ENCODE results near the gene GASK1A. TPM values are rescaled to one million over a fixed set of nuclear protein-coding genes. Genes with fewer than 3 reads are reported as not detected.
"Not testable (repeated sequence)": the region's sequence is repeated elsewhere in the genome, so short reads cannot be mapped to it uniquely, and the experiment has no call there.

GASK1A gene
- total RNA-seq, 1 experiment from 2014 or later: 5.4 TPM

- no peaks in the 10 kb centered on the region for H3K4me1 Mint-ChIP-seq
- Histone ChIP-seq H3K4me2 (ENCODE audit: insufficient read depth, insufficient read length, low read length) (no peak overlapping the region), H3K23me2 (ENCODE audit: insufficient read length, low read depth, low read length, poor library complexity, severe bottlenecking) (no peaks in the 10 kb centered on the region), H3K79me1 (ENCODE audit: insufficient read depth, low read depth, low read length, poor library complexity, severe bottlenecking) (no peaks in the 10 kb centered on the region), H2AFZ (ENCODE audit: low read length) (no peak overlapping the region), H4K20me1 (ENCODE audit: control insufficient read depth, insufficient read depth, insufficient read length) (no peaks in the 10 kb centered on the region), H2BK15ac (ENCODE audit: low read depth, low read length) (no peak overlapping the region), H2BK5ac (ENCODE audit: insufficient read length, low read length) (no peak overlapping the region), H3K14ac (ENCODE audit: insufficient read depth, low read length) (no peak overlapping the region), H3K9ac (ENCODE audit: extremely low read depth, insufficient read length, low read length) (no peak overlapping the region), H3K4ac (ENCODE audit: low read depth, low read length) (no peak overlapping the region), H2BK12ac (ENCODE audit: insufficient read length, low read depth, low read length) (no peak overlapping the region), H3K27me3 (ENCODE audit: insufficient read depth, low read length) (no peaks in the 10 kb centered on the region), H3T11ph (ENCODE audit: low read length) (no peak overlapping the region), H3K23ac (ENCODE audit: insufficient read length, low read depth, low read length) (no peak overlapping the region), H3K56ac (ENCODE audit: insufficient read length, low read depth, low read length) (no peak overlapping the region), H4K5ac (ENCODE audit: insufficient read length, low read depth, low read length) (no peak overlapping the region), H2AK5ac (ENCODE audit: insufficient read length, low read length) (no peak overlapping the region), H2BK120ac (ENCODE audit: low read depth, low read length, poor library complexity, severe bottlenecking) (no peak overlapping the region), H3K79me2 (ENCODE audit: insufficient read depth, low read length) (no peaks in the 10 kb centered on the region), H4K8ac (replicated peaks; ENCODE audit: insufficient read length, low read depth, low read length) (no peak overlapping the region), H4K91ac (ENCODE audit: insufficient read length, low read depth, low read length) (no peak overlapping the region), H2BK20ac (ENCODE audit: low read depth, low read length, poor library complexity, severe bottlenecking) (no peak overlapping the region), H3K9me3 (ENCODE audit: control insufficient read depth, low read depth, low read length) (peaks cover 24% of the 10 kb centered on the region), H3K27ac (ENCODE audit: insufficient read length, low read depth, low read length) (no peak overlapping the region), H3K18ac (ENCODE audit: insufficient read length, low read depth, low read length) (no peak overlapping the region), H3K4me1 (ENCODE audit: insufficient read depth, low read length) (no peaks in the 10 kb centered on the region)
- H3K27me3 Mint-ChIP-seq (ENCODE audit: low read depth): peaks cover 5% of the 10 kb centered on the region
- H3K27ac Mint-ChIP-seq: no peak overlapping the region
- TF ChIP-seq CTCF (conservative IDR thresholded peaks at IDR 0.05): no peak
- peaks cover 57 to 61% of the 10 kb centered on the region in 2 experiments for H3K9me3 Mint-ChIP-seq
- DNase-seq: no peak
- WGBS (ENCODE audit: extremely low coverage, insufficient read length, low lambda C conversion rate): no CpG with 5 or more reads among the region's 2 CpGs
- peaks cover 38 to 41% (median 41%) of the 10 kb centered on the region in 3 experiments for H3K36me3 Mint-ChIP-seq (ENCODE audit: insufficient read depth in 1 of 3, low read depth in 3 of 3)
- H3K4me3 Mint-ChIP-seq: no peak overlapping the region
Measured at GRCh38 chr3:43043793-43044192, 64.7 kb downstream of the GASK1A start.

- Mint-ChIP-seq H3K9me3 (peaks cover 60 to 71% of the 10 kb centered on the region in 2 experiments), H3K36me3 (ENCODE audit: insufficient read depth in 1 of 3, low read depth in 3 of 3) (peaks cover 38 to 42% (median 41%) of the 10 kb centered on the region in 3 experiments)
- not testable (repeated sequence) for H3K27ac ChIP-seq (ENCODE audit: insufficient read length, low read depth, low read length); H2AK5ac ChIP-seq (ENCODE audit: insufficient read length, low read length); H2BK5ac ChIP-seq (ENCODE audit: insufficient read length, low read length); H4K5ac ChIP-seq (ENCODE audit: insufficient read length, low read depth, low read length); H3K23me2 ChIP-seq (ENCODE audit: insufficient read length, low read depth, low read length, poor library complexity, severe bottlenecking); H3K18ac ChIP-seq (ENCODE audit: insufficient read length, low read depth, low read length); H3K4me3 Mint-ChIP-seq; H3K4me1 ChIP-seq (ENCODE audit: insufficient read depth, low read length); H2BK120ac ChIP-seq (ENCODE audit: low read depth, low read length, poor library complexity, severe bottlenecking); H3K56ac ChIP-seq (ENCODE audit: insufficient read length, low read depth, low read length); H3K4ac ChIP-seq (ENCODE audit: low read depth, low read length); H2AFZ ChIP-seq (ENCODE audit: low read length); H3K79me1 ChIP-seq (ENCODE audit: insufficient read depth, low read depth, low read length, poor library complexity, severe bottlenecking); H3K4me2 ChIP-seq (ENCODE audit: insufficient read depth, insufficient read length, low read length); H3K9ac ChIP-seq (ENCODE audit: extremely low read depth, insufficient read length, low read length); H3T11ph ChIP-seq (ENCODE audit: low read length); H3K14ac ChIP-seq (ENCODE audit: insufficient read depth, low read length); H3K23ac ChIP-seq (ENCODE audit: insufficient read length, low read depth, low read length); H2BK15ac ChIP-seq (ENCODE audit: low read depth, low read length); H3K27me3 ChIP-seq (ENCODE audit: insufficient read depth, low read length); H4K91ac ChIP-seq (ENCODE audit: insufficient read length, low read depth, low read length); H4K8ac ChIP-seq (replicated peaks; ENCODE audit: insufficient read length, low read depth, low read length); H3K27ac Mint-ChIP-seq; H2BK20ac ChIP-seq (ENCODE audit: low read depth, low read length, poor library complexity, severe bottlenecking); H3K4me1 Mint-ChIP-seq; H3K27me3 Mint-ChIP-seq (ENCODE audit: low read depth); H4K20me1 ChIP-seq (ENCODE audit: control insufficient read depth, insufficient read depth, insufficient read length); H3K79me2 ChIP-seq (ENCODE audit: insufficient read depth, low read length); H2BK12ac ChIP-seq (ENCODE audit: insufficient read length, low read depth, low read length); DNase-seq
- peaks cover 24% of the 10 kb centered on the region for H3K9me3 ChIP-seq (ENCODE audit: control insufficient read depth, low read depth, low read length)
Measured at GRCh38 chr3:43045079-43045478, 66.0 kb downstream of the GASK1A start.

All from H9 (cell line).